ENCODE measurements around the gene NPAS2. TPM values are rescaled to one million over a fixed set of nuclear protein-coding genes. Genes with fewer than 3 reads are reported as not detected.

Gene NPAS2
- total and polyA plus RNA-seq, 4 donors, result 5.9 to 17.1 (median 10.4) TPM

DNA sequence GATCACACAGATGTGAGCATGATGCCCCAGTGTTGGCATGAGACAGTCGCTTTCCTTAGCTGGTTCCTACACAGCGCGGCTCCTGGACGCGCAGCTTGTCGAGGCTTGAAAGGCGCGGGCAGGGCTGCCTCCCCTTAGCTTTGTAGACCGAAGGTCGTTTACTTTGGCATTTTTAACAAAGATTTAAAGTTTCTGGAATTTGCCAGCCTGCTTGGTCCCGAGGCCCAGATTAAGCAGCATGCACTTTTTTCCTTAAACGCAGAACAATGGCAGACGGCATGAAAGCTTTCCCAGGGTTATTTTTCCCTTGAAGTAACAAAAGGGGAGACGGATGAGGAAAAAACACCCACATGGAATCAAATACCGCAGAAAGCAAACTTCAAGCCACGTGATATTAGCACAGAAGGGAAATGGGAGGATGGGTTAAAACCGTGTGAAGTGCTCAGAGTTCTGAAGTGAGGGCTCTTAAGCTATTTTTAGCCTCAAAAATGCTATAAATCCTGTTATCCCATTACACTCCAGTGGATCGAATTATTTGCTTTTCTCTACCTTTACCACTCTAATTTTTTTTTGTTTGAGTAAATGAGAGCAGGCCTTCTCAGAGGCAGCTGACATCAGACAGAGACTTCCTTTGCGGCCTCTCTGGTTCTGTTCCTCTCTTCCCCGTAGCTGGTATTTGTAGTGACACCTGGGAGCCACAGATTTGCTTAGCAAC, 55.7 kb downstream of the NPAS2 start:
- DNase-seq, result peak; percentile 48 to 86 (median 71)
- WGBS, 2 donors, result 57 to 71% methylated on average over 20 of the region's 20 CpGs
- H3K27ac ChIP-seq (ENCODE audit: low read depth in 1 of 2, low read length in 1 of 2), result no peak overlapping the region

GRCh38 chr2:100876231-100876860, 56.4 kb downstream of the NPAS2 start:
- 83 to 92% methylated on average over 15 of the region's 15 CpGs for WGBS, 2 donors
- peaks cover 0 to 11% (median 8%) of the 10 kb centered on the region in 5 donors for H3K4me1 ChIP-seq (ENCODE audit: control insufficient read depth in 5 of 5, insufficient read depth in 5 of 5, low read length in 5 of 5)
- H3K9me3 ChIP-seq (ENCODE audit: control insufficient read depth in 4 of 4, insufficient read depth in 3 of 4, low read length in 3 of 4), result no peaks in the 10 kb centered on the region
- no peak for DNase-seq
- H3K36me3 ChIP-seq (ENCODE audit: control insufficient read depth in 4 of 4, insufficient read depth in 4 of 4, low read length in 4 of 4), result no peaks in the 10 kb centered on the region
- no peak for TF ChIP-seq CTCF (IDR thresholded peaks at IDR 0.05; ENCODE audit: control extremely low read depth, extremely low read depth)
- H3K27me3 ChIP-seq (ENCODE audit: control insufficient read depth in 3 of 3, insufficient read depth in 3 of 3, low read length in 2 of 3), result no peaks in the 10 kb centered on the region
- no peak for ATAC-seq (ENCODE audit: insufficient read depth, low FRiP score)
- no peak overlapping the region for H3K27ac ChIP-seq (ENCODE audit: low read depth in 1 of 2, low read length in 1 of 2)
- H3K9ac ChIP-seq (ENCODE audit: insufficient read depth in 1 of 2, low read length in 2 of 2), result peak overlapping the region in 1 of 2 donors; percentile 3
- no peak overlapping the region for H3K4me3 ChIP-seq

More for the DNA sequence above, 55.7 kb downstream of the NPAS2 start:
- no peaks in the 10 kb centered on the region for H3K9me3 ChIP-seq (ENCODE audit: control insufficient read depth in 4 of 4, insufficient read depth in 3 of 4, low read length in 3 of 4)
- H3K4me3 ChIP-seq, result no peak overlapping the region
- no peak for TF ChIP-seq CTCF (IDR thresholded peaks at IDR 0.05; ENCODE audit: control extremely low read depth, extremely low read depth)
- H3K4me1 ChIP-seq (ENCODE audit: control insufficient read depth in 5 of 5, insufficient read depth in 5 of 5, low read length in 5 of 5), result peaks cover 0 to 11% (median 4%) of the 10 kb centered on the region in 5 donors
- no peak for ATAC-seq (ENCODE audit: insufficient read depth, low FRiP score)
- H3K9ac ChIP-seq (ENCODE audit: insufficient read depth in 1 of 2, low read length in 2 of 2), result peak overlapping the region in 1 of 2 donors; percentile 3
- H3K36me3 ChIP-seq (ENCODE audit: control insufficient read depth in 4 of 4, insufficient read depth in 4 of 4, low read length in 4 of 4), result no peaks in the 10 kb centered on the region
- no peaks in the 10 kb centered on the region for H3K27me3 ChIP-seq (ENCODE audit: control insufficient read depth in 3 of 3, insufficient read depth in 3 of 3, low read length in 2 of 3)

GRCh38 chr2:100877555-100877954, 57.6 kb downstream of the NPAS2 start:
- no peak overlapping the region for H3K9ac ChIP-seq (ENCODE audit: insufficient read depth in 1 of 2, low read length in 2 of 2)
- H3K9me3 ChIP-seq (ENCODE audit: control insufficient read depth in 4 of 4, insufficient read depth in 3 of 4, low read length in 3 of 4), result no peaks in the 10 kb centered on the region
- H3K4me1 ChIP-seq (ENCODE audit: control insufficient read depth in 5 of 5, insufficient read depth in 5 of 5, low read length in 5 of 5), result peaks cover 0 to 13% (median 9%) of the 10 kb centered on the region in 5 donors
- no peak for TF ChIP-seq CTCF (IDR thresholded peaks at IDR 0.05; ENCODE audit: control extremely low read depth, extremely low read depth)
- H3K4me3 ChIP-seq, result no peak overlapping the region
- no peaks in the 10 kb centered on the region for H3K36me3 ChIP-seq (ENCODE audit: control insufficient read depth in 4 of 4, insufficient read depth in 4 of 4, low read length in 4 of 4)
- H3K27me3 ChIP-seq (ENCODE audit: control insufficient read depth in 3 of 3, insufficient read depth in 3 of 3, low read length in 2 of 3), result no peaks in the 10 kb centered on the region
- 68 to 74% methylated on average over 5 of the region's 5 CpGs for WGBS, 2 donors
- no peak overlapping the region for H3K27ac ChIP-seq (ENCODE audit: low read depth in 1 of 2, low read length in 1 of 2)
- no peak for ATAC-seq (ENCODE audit: insufficient read depth, low FRiP score)
- DNase-seq, result no peak
